CD4-positive, alpha-beta memory T cell (primary cell): ENCODE measurements around the gene TINAG. TPM values are rescaled to one million over a fixed set of nuclear protein-coding genes. Genes with fewer than 3 reads are reported as not detected.
"Not testable (repeated sequence)": the region's sequence is repeated elsewhere in the genome, so short reads cannot be mapped to it uniquely, and the experiment has no call there.

Experiments
- CTCF ChIA-PET: fragments of 350-600 bp; sonication (Branson Sonifier 250); formaldehyde crosslinking; loops from one replicate; lab custom pipeline; 2021; ENCODE audit warnings: inconsistent platforms; ENCODE audit not compliant: partially characterized antibody; lab: Charles Lee
- POLR2A ChIA-PET: fragments of 350-600 bp; sonication (Branson Sonifier 250); formaldehyde crosslinking; loops from one replicate; lab custom pipeline; 2021; ENCODE audit not compliant: partially characterized antibody; lab: Charles Lee
- DNase-seq, 5 donors: peaks; one replicate each; pipeline versions ENCODE4 v3.0.0 to v3.0.0-alpha.2; 2020 to 2022; ENCODE audit warnings: mixed read lengths in 1 of 5
- H3K27ac ChIP-seq: one replicate; pipeline ENCODE4 v1.7.0; 2013; ENCODE audit warnings: low read depth, low read length
- H3K27me3 ChIP-seq: 2 replicates; pipeline ENCODE4 v1.7.0; 2013; ENCODE audit warnings: mild to moderate bottlenecking, low read length, moderate library complexity; ENCODE audit not compliant: insufficient read depth
- H3K36me3 ChIP-seq: 2 replicates; pipeline ENCODE4 v1.7.0; 2013; ENCODE audit warnings: mild to moderate bottlenecking, low read length, moderate library complexity; ENCODE audit not compliant: insufficient read depth
- H3K4me1 ChIP-seq: 2 replicates; pipeline ENCODE4 v1.7.0; 2013; ENCODE audit warnings: mild to moderate bottlenecking, low read length, moderate library complexity; ENCODE audit not compliant: insufficient read depth
- H3K4me3 ChIP-seq, 2 donors: one replicate each; pipeline ENCODE4 v1.7.0; 2013; ENCODE audit warnings: low read length in 2 of 2, mild to moderate bottlenecking in 1 of 2
- H3K9me3 ChIP-seq, 2 donors: one replicate each; pipeline ENCODE4 v1.7.0; 2013; ENCODE audit warnings: low read length in 2 of 2, control low read depth in 1 of 2; ENCODE audit not compliant: control insufficient read depth in 1 of 2
- H3K27ac Mint-ChIP-seq, 7 donors: one replicate each; pipeline ENCODE4 v1.8.0; 2020 to 2021; ENCODE audit warnings: mixed read lengths in 7 of 7, mild to moderate bottlenecking in 6 of 7, inconsistent platforms in 3 of 7, moderate library complexity in 3 of 7
- H3K27me3 Mint-ChIP-seq, 2 donors: one replicate each; pipeline ENCODE4 v1.8.0; 2020 to 2021; ENCODE audit warnings: mixed read lengths in 2 of 2
- H3K36me3 Mint-ChIP-seq, 2 donors: one replicate each; pipeline ENCODE4 v1.8.0; 2020 to 2021; ENCODE audit warnings: mixed read lengths in 2 of 2, inconsistent platforms in 1 of 2, mild to moderate bottlenecking in 1 of 2
- H3K4me1 Mint-ChIP-seq, 4 donors: one replicate each; pipeline ENCODE4 v1.8.0; 2020 to 2021; ENCODE audit warnings: mixed read lengths in 4 of 4, mild to moderate bottlenecking in 1 of 4
- H3K4me3 Mint-ChIP-seq, 8 donors: one replicate each; pipeline ENCODE4 v1.8.0; 2020 to 2021; ENCODE audit warnings: mixed read lengths in 8 of 8, mild to moderate bottlenecking in 7 of 8, moderate library complexity in 6 of 8, inconsistent platforms in 3 of 8
- H3K9me3 Mint-ChIP-seq, 8 donors: one replicate each; pipeline ENCODE4 v1.8.0; 2020 to 2021; ENCODE audit warnings: mixed read lengths in 8 of 8, mild to moderate bottlenecking in 5 of 8, inconsistent platforms in 3 of 8, moderate library complexity in 1 of 8
- intact Hi-C: fragments of 100-400 bp; cut with micrococcal nuclease; formaldehyde crosslinking; loops from one replicate; pipeline ENCODE4 v1.15.1; 2023
- polyA plus RNA-seq, 2 donors: library from polyadenylated mRNA; unstranded; fragments of 300-500 nt; fragmentation: Illumina TruSeq; gene quantifications; one replicate each; pipeline ENCODE4 v1.2.3, GENCODE V29; 2021
- total RNA-seq, 2 experiments: library from RNA; stranded (reverse); gene quantifications; one replicate each; pipeline ENCODE4 v1.2.3, GENCODE V29; 2021

Gene TINAG
- total and polyA plus RNA-seq, 4 experiments from 2014 or later, result not detected

DNA sequence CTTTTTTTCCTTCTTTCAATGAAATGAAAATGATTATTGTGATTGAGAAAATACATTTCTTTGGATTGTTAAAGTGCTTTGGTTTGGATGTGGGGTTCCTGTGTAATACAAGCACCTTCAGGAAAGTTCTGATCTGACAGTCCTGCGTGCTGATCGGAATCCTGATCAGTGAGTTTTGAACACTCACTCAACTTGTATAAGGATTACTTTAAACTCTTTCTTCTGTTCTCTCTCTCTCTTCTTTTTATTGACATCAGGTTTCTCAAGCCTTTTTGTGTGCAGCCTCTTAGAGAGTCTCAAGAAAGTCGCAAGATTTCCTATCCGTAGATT, 710 bp downstream of the TINAG start:
- DNase-seq, result no peak
- H3K4me3 Mint-ChIP-seq, result no peak overlapping the region
- H3K36me3 Mint-ChIP-seq, result no peaks in the 10 kb centered on the region
- no peak overlapping the region for H3K27ac ChIP-seq
- H3K9me3 Mint-ChIP-seq, result peaks cover 0 to 8% (median 3%) of the 10 kb centered on the region in 8 donors
- no peak overlapping the region for H3K27ac Mint-ChIP-seq
- H3K4me1 Mint-ChIP-seq, result no peaks in the 10 kb centered on the region
- intact Hi-C loops, result no loop called here
- H3K27me3 ChIP-seq, result no peaks in the 10 kb centered on the region
- H3K36me3 ChIP-seq, result no peaks in the 10 kb centered on the region
- ChIA-PET POLR2A (no interaction called here), CTCF (no interaction called here)
- H3K9me3 ChIP-seq, result no peaks in the 10 kb centered on the region
- no peaks in the 10 kb centered on the region for H3K27me3 Mint-ChIP-seq
- H3K4me1 ChIP-seq, result no peaks in the 10 kb centered on the region
- H3K4me3 ChIP-seq, result no peak overlapping the region

DNA sequence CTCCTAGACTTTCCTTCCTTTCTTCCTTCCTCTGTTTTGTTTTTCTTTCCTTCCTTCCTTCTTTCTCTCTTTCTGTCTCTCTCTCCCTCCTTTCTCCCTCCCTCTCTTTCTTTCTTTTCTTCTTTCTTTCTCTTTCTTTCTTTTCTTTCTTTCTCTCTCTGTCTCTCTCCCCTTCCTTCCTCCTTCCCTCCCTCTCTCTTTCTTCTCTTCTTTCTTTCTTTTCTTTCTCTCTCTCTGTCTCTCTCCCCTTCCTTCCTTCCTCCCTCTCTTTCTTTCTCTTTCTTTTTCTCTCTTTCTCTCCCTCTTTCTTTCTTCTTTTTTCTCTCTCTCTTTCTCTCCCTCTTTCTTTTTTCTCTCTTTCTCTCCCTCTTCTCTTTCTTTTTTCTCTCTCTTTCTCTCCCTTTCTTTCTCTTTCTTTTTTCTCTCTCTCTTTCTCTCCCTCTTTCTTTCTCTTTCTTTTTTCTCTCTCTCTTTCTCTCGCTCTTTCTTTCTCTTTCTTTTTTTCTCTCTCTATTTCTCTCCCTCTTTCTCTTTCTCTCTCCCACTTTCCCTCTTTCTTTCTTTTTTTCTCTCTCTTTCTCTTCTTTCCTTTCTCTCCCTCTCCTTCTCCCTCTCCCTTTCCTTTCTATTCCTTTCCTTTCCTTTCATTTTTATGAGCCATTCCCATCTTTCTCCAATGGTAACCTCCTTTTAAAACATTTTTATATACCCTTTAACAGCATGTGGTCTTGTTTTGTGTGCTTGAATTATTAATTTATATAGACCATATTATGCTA, 2.3 kb downstream of the TINAG start:
- no peaks in the 10 kb centered on the region for H3K36me3 Mint-ChIP-seq
- H3K4me3 Mint-ChIP-seq, result no peak overlapping the region
- no peaks in the 10 kb centered on the region for H3K9me3 ChIP-seq
- H3K9me3 Mint-ChIP-seq, result peaks cover 0 to 8% (median 3%) of the 10 kb centered on the region in 8 donors
- no peak overlapping the region for H3K27ac ChIP-seq
- intact Hi-C loops, result no loop called here
- no peak overlapping the region for H3K4me3 ChIP-seq
- POLR2A ChIA-PET, result no interaction called here
- no peaks in the 10 kb centered on the region for H3K4me1 ChIP-seq
- CTCF ChIA-PET, result no interaction called here
- no peaks in the 10 kb centered on the region for H3K27me3 Mint-ChIP-seq
- no peak for DNase-seq
- H3K27ac Mint-ChIP-seq, result no peak overlapping the region
- H3K27me3 ChIP-seq, result no peaks in the 10 kb centered on the region
- H3K4me1 Mint-ChIP-seq, result no peaks in the 10 kb centered on the region
- no peaks in the 10 kb centered on the region for H3K36me3 ChIP-seq

- Mint-ChIP-seq H3K36me3 (no peaks in the 10 kb centered on the region), H3K4me3 (no peak overlapping the region), H3K27me3 (no peaks in the 10 kb centered on the region), H3K4me1 (no peaks in the 10 kb centered on the region), H3K9me3 (peaks cover 0 to 3% (median 2%) of the 10 kb centered on the region in 8 donors), H3K27ac (no peak overlapping the region)
- Histone ChIP-seq H3K27me3 (no peaks in the 10 kb centered on the region), H3K4me3 (no peak overlapping the region), H3K4me1 (no peaks in the 10 kb centered on the region), H3K27ac (no peak overlapping the region), H3K9me3 (no peaks in the 10 kb centered on the region), H3K36me3 (no peaks in the 10 kb centered on the region)
- intact Hi-C loops, result no loop called here
- DNase-seq, result no peak
- POLR2A ChIA-PET, result no interaction called here
- CTCF ChIA-PET, result interaction anchor here (1.0 kb wide), 1 partner anchor 9 kb away, joined by 3 read pairs; no protein-coding TSS in a partner anchor
Observed at GRCh38 chr6:54315656-54316055, 7.4 kb downstream of the TINAG start.

DNA sequence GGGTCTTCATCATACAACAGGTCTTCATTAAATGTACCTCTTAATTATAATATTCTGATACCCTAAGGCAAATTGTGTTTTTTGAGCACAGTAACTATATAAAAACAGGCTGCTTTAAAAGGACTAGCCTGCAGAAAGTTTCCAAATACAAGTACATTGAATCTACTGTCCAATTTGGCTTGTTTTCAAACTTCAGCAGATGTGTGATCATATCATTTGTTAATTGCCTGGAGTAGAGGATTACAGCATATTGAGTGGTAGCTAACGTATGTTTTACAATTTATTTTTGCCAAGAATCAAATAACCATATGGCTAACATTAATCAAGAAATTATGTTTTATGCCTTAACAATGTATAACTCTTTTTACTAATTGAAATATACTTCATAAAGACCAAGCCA, 12.6 kb downstream of the TINAG start:
- Mint-ChIP-seq H3K9me3 (peaks cover 0 to 2% (median 0%) of the 10 kb centered on the region in 8 donors), H3K36me3 (no peaks in the 10 kb centered on the region), H3K4me1 (no peaks in the 10 kb centered on the region), H3K4me3 (no peak overlapping the region), H3K27me3 (no peaks in the 10 kb centered on the region), H3K27ac (no peak overlapping the region)
- Histone ChIP-seq H3K27me3 (no peaks in the 10 kb centered on the region), H3K27ac (no peak overlapping the region), H3K4me3 (no peak overlapping the region), H3K4me1 (no peaks in the 10 kb centered on the region), H3K36me3 (no peaks in the 10 kb centered on the region), H3K9me3 (no peaks in the 10 kb centered on the region)
- no peak for DNase-seq
- ChIA-PET POLR2A (no interaction called here), CTCF (no interaction called here)
- intact Hi-C loops, result no loop called here

DNA sequence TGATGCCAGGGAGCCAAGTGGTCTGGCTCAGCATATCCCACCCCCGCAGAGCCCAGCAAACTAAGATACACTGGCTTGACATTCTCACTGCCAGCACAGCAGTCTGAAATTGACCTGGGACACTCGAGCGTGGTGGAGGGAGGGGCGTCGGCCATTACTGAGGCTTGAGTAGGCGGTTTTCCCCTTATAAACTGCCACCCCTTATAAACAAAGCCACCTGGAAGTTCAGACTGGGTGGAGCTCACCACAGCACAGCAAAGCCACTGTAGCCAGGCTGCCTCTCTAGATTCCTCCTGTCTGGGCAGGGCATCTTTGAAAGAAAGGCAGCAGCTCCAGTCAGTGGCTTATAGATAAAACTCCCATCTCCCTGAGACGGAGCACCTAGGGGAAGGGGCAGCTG, 19.4 kb downstream of the TINAG start:
- intact Hi-C loops, result no loop called here
- Histone ChIP-seq H3K27me3 (no peaks in the 10 kb centered on the region), H3K36me3 (no peaks in the 10 kb centered on the region), H3K27ac (no peak overlapping the region), H3K9me3 (no peaks in the 10 kb centered on the region), H3K4me3 (no peak overlapping the region), H3K4me1 (no peaks in the 10 kb centered on the region)
- Mint-ChIP-seq H3K4me1 (no peaks in the 10 kb centered on the region), H3K27ac (no peak overlapping the region), H3K9me3 (peaks cover 2 to 37% (median 17%) of the 10 kb centered on the region in 8 donors), H3K4me3 (no peak overlapping the region), H3K27me3 (no peaks in the 10 kb centered on the region), H3K36me3 (no peaks in the 10 kb centered on the region)
- ChIA-PET CTCF (no interaction called here), POLR2A (no interaction called here)
- no peak for DNase-seq

GRCh38 chr6:54331571-54331970, 23.3 kb downstream of the TINAG start:
- intact Hi-C loops, result not testable (repeated sequence)

GRCh38 chr6:54335871-54336270, 27.6 kb downstream of the TINAG start:
- POLR2A ChIA-PET, result no interaction called here

More at GRCh38 chr6:54331571-54331970, 23.3 kb downstream of the TINAG start:
- H3K9me3 ChIP-seq, DNase-seq, H3K27ac ChIP-seq, H3K36me3 Mint-ChIP-seq, H3K27me3 ChIP-seq, H3K4me1 ChIP-seq, H3K27ac Mint-ChIP-seq, H3K36me3 ChIP-seq, H3K4me3 ChIP-seq, H3K4me3 Mint-ChIP-seq, H3K27me3 Mint-ChIP-seq, CTCF ChIA-PET, H3K4me1 Mint-ChIP-seq, POLR2A ChIA-PET: not testable (repeated sequence)
- H3K9me3 Mint-ChIP-seq, result peaks cover 0 to 40% (median 21%) of the 10 kb centered on the region in 8 donors

More at GRCh38 chr6:54335871-54336270, 27.6 kb downstream of the TINAG start:
- Mint-ChIP-seq H3K27me3 (no peaks in the 10 kb centered on the region), H3K4me3 (no peak overlapping the region), H3K4me1 (no peaks in the 10 kb centered on the region), H3K27ac (no peak overlapping the region), H3K9me3 (peaks cover 0 to 21% (median 11%) of the 10 kb centered on the region in 8 donors), H3K36me3 (no peaks in the 10 kb centered on the region)
- H3K27ac ChIP-seq, result no peak overlapping the region
- no peaks in the 10 kb centered on the region for H3K36me3 ChIP-seq
- no peak for DNase-seq
- no peak overlapping the region for H3K4me3 ChIP-seq
- CTCF ChIA-PET, result no interaction called here
- no peaks in the 10 kb centered on the region for H3K9me3 ChIP-seq
- no peaks in the 10 kb centered on the region for H3K27me3 ChIP-seq
- intact Hi-C loops, result no loop called here
- no peaks in the 10 kb centered on the region for H3K4me1 ChIP-seq
